RWPE2 (cell line): ENCODE results near the gene RRAD.

ENCODE experiments used
- ATAC-seq: fragments of 200-7000 bp; cut with Tn5 transposase; 3 replicates; pipeline ENCODE4 v1.9.1; 2021; ENCODE audit warnings: low read depth
- DNase-seq: peaks from one replicate; pipeline ENCODE4 v3.0.0-alpha.2; 2020; ENCODE audit warnings: low spot score
- H3K27ac ChIP-seq: fragments of 450-650 bp; 2 replicates; pipeline ENCODE4 v1.5.1; 2017; ENCODE audit warnings: mild to moderate bottlenecking; ENCODE audit not compliant: poor library complexity, severe bottlenecking
- H3K27me3 ChIP-seq: fragments of 250-450 bp; sonication (Bioruptor Pico); 2 replicates; pipeline ENCODE4 v1.5.1; 2021; ENCODE audit warnings: mild to moderate bottlenecking, moderate library complexity; ENCODE audit not compliant: insufficient read depth, poor library complexity, severe bottlenecking
- H3K36me3 ChIP-seq: fragments of 250-450 bp; sonication (Bioruptor Pico); 2 replicates; pipeline ENCODE4 v1.5.1; 2020; ENCODE audit warnings: low read depth, mild to moderate bottlenecking, moderate library complexity
- H3K4me1 ChIP-seq: fragments of 250-450 bp; sonication (Bioruptor Pico); 2 replicates; pipeline ENCODE4 v1.5.1; 2021; ENCODE audit warnings: mild to moderate bottlenecking, moderate library complexity; ENCODE audit not compliant: insufficient read depth, poor library complexity, severe bottlenecking
- H3K4me3 ChIP-seq: fragments of 250-450 bp; sonication (Bioruptor Pico); 2 replicates; pipeline ENCODE4 v1.5.1; 2021; ENCODE audit warnings: mild to moderate bottlenecking, moderate library complexity; ENCODE audit not compliant: severe bottlenecking
- H3K9me3 ChIP-seq: fragments of 250-450 bp; sonication (Bioruptor Pico); 2 replicates; pipeline ENCODE4 v1.5.1; 2021; ENCODE audit warnings: mild to moderate bottlenecking, moderate library complexity; ENCODE audit not compliant: severe bottlenecking
- CTCF ChIP-seq: fragments of 450-650 bp; IDR thresholded peaks from one replicate; pipeline ENCODE4 v1.5.1; 2017; ENCODE audit warnings: mild to moderate bottlenecking, moderate library complexity; ENCODE audit not compliant: poor library complexity, severe bottlenecking

RRAD gene

GRCh38 chr16:66881964-66882508 is 43.3 kb downstream of the RRAD start:
- no peak for TF ChIP-seq CTCF
- no peak for ATAC-seq
- no peak overlapping the region for H3K27ac ChIP-seq
- H3K9me3 ChIP-seq, result no peaks in the 10 kb centered on the region
- H3K27me3 ChIP-seq, result no peaks in the 10 kb centered on the region
- DNase-seq, result no peak
- no peak overlapping the region for H3K4me3 ChIP-seq
- peaks cover 45% of the 10 kb centered on the region for H3K36me3 ChIP-seq
- peaks cover 6% of the 10 kb centered on the region for H3K4me1 ChIP-seq

GRCh38 chr16:66881560-66881959 is 43.8 kb downstream of the RRAD start:
- Histone ChIP-seq H3K36me3 (peaks cover 40% of the 10 kb centered on the region), H3K4me1 (peaks cover 6% of the 10 kb centered on the region), H3K9me3 (no peaks in the 10 kb centered on the region), H3K27me3 (no peaks in the 10 kb centered on the region), H3K4me3 (peak overlapping the region; percentile 63), H3K27ac (peak overlapping the region; percentile 34)
- DNase-seq, result no peak
- ATAC-seq, result no peak
- TF ChIP-seq CTCF, result no peak

- Histone ChIP-seq H3K27me3 (no peaks in the 10 kb centered on the region), H3K27ac (peak overlapping the region; percentile 34), H3K9me3 (no peaks in the 10 kb centered on the region), H3K36me3 (peaks cover 34% of the 10 kb centered on the region), H3K4me1 (peaks cover 6% of the 10 kb centered on the region), H3K4me3 (peak overlapping the region; percentile 63)
- DNase-seq (no peak), ATAC-seq (peak; percentile 19; the same call in 2 of the 3 replicates)
- TF ChIP-seq CTCF, result no peak
Measured at GRCh38 chr16:66881014-66881417, 44.3 kb downstream of the RRAD start.

GRCh38 chr16:66880288-66881013 is 44.9 kb downstream of the RRAD start, which contains the start of gene PDP2:
Gene PDP2 (plus strand): TSS chr16:66880515. CDS start chr16:66884285, 3,770 bp downstream.
- DNase-seq (peak; percentile 96), ATAC-seq (peak; percentile 98)
- Histone ChIP-seq H3K4me1 (peaks cover 6% of the 10 kb centered on the region), H3K9me3 (no peaks in the 10 kb centered on the region), H3K27ac (peak within 1 kb of the TSS; percentile 34), H3K36me3 (peaks cover 29% of the 10 kb centered on the region), H3K27me3 (no peaks in the 10 kb centered on the region), H3K4me3 (peak within 1 kb of the TSS; percentile 63)
- TF ChIP-seq CTCF, result no peak

- Histone ChIP-seq H3K36me3 (peaks cover 7% of the 10 kb centered on the region; the same call in 1 of the 2 replicates), H3K4me3 (no peak overlapping the region), H3K9me3 (no peaks in the 10 kb centered on the region), H3K27ac (no peak overlapping the region), H3K27me3 (no peaks in the 10 kb centered on the region), H3K4me1 (peaks cover 10% of the 10 kb centered on the region)
- no peak for DNase-seq
- ATAC-seq, result no peak
- no peak for TF ChIP-seq CTCF
Measured at GRCh38 chr16:66878067-66878466, 47.3 kb downstream of the RRAD start.
